ENCODE measurements around the gene NQO1. TPM values are rescaled to one million over a fixed set of nuclear protein-coding genes. Genes with fewer than 3 reads are reported as not detected.

Gene NQO1
- total RNA-seq, 6 experiments from 2014 or later, result 248 to 801 (median 737) TPM

DNA sequence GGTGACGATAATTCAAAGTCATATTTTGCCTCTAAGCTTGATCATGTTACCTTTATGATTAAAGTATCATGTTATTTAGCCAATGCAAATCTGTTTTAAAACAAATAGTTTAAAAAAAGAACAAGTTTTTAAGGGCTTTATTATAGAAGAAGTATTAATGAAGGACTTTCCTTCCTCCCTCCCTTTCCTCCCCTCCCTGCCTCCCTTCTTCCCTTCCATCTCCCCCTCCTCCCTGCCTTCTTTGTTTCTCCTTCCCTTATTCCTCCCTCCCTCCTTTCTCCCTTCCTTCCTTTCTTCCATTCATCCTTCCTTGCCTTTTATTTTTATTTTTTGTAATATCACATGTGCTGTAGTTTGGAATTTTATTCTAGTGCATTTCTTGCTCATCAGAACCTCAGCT, 26.4 kb downstream of the NQO1 start:
- no peaks in the 10 kb centered on the region for H3K9me3 Mint-ChIP-seq
- no peak overlapping the region for H3K4me3 Mint-ChIP-seq
- peaks cover 45% of the 10 kb centered on the region for H3K36me3 Mint-ChIP-seq (ENCODE audit: low read depth)
- no peak for DNase-seq
- TF ChIP-seq, protein P1, sequence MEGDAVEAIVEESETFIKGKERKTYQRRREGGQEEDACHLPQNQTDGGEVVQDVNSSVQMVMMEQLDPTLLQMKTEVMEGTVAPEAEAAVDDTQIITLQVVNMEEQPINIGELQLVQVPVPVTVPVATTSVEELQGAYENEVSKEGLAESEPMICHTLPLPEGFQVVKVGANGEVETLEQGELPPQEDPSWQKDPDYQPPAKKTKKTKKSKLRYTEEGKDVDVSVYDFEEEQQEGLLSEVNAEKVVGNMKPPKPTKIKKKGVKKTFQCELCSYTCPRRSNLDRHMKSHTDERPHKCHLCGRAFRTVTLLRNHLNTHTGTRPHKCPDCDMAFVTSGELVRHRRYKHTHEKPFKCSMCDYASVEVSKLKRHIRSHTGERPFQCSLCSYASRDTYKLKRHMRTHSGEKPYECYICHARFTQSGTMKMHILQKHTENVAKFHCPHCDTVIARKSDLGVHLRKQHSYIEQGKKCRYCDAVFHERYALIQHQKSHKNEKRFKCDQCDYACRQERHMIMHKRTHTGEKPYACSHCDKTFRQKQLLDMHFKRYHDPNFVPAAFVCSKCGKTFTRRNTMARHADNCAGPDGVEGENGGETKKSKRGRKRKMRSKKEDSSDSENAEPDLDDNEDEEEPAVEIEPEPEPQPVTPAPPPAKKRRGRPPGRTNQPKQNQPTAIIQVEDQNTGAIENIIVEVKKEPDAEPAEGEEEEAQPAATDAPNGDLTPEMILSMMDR (IDR thresholded peaks at IDR 0.05), result no peak
- H3K27ac Mint-ChIP-seq, result peak overlapping the region; percentile 45; the same call in 1 of the 2 replicates
- H3K4me1 Mint-ChIP-seq (ENCODE audit: low read depth), result peaks cover 28% of the 10 kb centered on the region
- H3K27me3 Mint-ChIP-seq (ENCODE audit: insufficient read depth), result peaks cover 14% of the 10 kb centered on the region

DNA sequence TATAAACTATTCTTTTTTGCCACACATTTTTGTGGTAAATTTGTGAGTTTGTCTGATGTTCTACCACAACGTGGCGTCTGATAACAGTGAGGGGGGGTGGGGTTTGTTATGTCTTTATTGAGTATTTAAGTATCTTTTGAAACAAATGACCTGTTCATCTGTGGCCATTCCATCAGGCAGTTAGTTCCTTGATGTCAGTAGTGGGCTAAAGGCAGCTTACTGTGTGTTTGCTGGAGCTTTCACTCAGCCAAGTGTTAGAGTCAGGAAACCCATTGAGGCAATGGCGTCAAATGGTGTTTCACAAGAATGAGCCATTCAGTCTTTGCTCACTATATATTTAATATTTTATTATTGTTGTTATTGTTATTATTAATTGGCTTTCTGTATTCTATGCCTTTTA, 28.0 kb downstream of the NQO1 start:
- Mint-ChIP-seq H3K27ac (no peak overlapping the region), H3K27me3 (ENCODE audit: insufficient read depth) (peaks cover 18% of the 10 kb centered on the region), H3K36me3 (ENCODE audit: low read depth) (peaks cover 42% of the 10 kb centered on the region), H3K9me3 (no peaks in the 10 kb centered on the region), H3K4me1 (ENCODE audit: low read depth) (peaks cover 29% of the 10 kb centered on the region), H3K4me3 (no peak overlapping the region)
- TF ChIP-seq, protein P1 (IDR thresholded peaks at IDR 0.05), result no peak
- DNase-seq, result no peak

DNA sequence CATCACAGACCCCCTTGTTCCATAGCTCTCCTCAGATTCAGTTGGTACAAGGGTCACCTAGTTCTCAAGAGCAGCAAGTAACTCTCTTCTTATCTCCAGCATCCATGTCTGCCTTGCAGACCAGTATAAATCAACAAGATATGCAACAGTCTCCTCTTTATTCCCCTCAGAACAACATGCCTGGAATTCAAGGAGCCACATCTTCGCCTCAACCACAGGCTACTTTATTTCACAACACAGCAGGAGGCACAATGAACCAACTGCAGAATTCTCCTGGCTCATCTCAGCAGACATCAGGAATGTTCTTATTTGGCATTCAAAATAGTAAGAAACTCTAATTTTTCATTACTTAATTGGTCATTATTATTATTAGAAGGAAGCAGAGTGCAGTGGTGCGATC, 32.4 kb downstream of the NQO1 start:
- Mint-ChIP-seq H3K4me3 (peak overlapping the region; percentile 35; the same call in 1 of the 2 replicates), H3K27ac (peak overlapping the region; percentile 45; the same call in 1 of the 2 replicates), H3K36me3 (ENCODE audit: low read depth) (peaks cover 60% of the 10 kb centered on the region), H3K4me1 (ENCODE audit: low read depth) (peaks cover 42% of the 10 kb centered on the region), H3K9me3 (no peaks in the 10 kb centered on the region), H3K27me3 (ENCODE audit: insufficient read depth) (peaks cover 27% of the 10 kb centered on the region)
- TF ChIP-seq, protein P1 (IDR thresholded peaks at IDR 0.05), result no peak
- no peak for DNase-seq

DNA sequence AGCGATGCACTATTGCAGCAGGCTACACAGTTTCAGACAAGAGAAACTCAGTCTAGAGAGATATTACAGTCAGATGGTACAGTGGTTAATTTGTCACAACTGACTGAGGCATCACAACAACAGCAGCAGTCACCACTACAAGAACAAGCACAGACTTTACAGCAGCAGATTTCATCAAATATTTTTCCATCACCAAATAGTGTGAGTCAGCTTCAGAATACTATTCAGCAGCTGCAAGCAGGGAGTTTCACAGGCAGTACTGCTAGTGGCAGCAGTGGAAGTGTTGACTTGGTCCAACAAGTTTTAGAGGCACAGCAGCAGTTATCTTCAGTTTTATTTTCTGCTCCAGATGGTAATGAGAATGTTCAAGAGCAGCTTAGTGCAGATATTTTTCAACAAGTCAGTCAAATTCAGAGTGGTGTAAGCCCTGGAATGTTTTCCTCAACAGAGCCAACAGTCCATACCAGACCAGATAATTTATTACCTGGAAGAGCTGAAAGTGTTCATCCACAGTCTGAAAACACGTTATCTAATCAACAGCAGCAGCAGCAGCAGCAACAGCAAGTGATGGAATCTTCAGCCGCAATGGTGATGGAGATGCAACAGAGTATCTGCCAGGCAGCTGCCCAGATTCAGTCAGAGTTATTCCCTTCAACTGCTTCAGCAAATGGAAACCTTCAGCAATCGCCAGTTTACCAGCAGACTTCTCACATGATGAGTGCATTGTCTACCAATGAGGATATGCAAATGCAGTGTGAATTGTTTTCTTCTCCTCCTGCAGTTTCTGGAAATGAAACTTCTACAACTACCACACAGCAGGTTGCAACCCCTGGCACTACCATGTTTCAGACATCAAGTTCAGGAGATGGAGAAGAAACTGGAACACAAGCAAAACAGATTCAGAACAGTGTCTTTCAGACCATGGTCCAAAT, 34.1 kb downstream of the NQO1 start:
- Mint-ChIP-seq H3K9me3 (no peaks in the 10 kb centered on the region), H3K27ac (peak overlapping the region; percentile 50), H3K27me3 (ENCODE audit: insufficient read depth) (peaks cover 24% of the 10 kb centered on the region), H3K4me3 (peak overlapping the region; percentile 15; the same call in 1 of the 2 replicates), H3K36me3 (ENCODE audit: low read depth) (peaks cover 57% of the 10 kb centered on the region), H3K4me1 (ENCODE audit: low read depth) (peaks cover 42% of the 10 kb centered on the region)
- TF ChIP-seq, protein P1 (IDR thresholded peaks at IDR 0.05), result no peak
- peak; percentile 64 for DNase-seq

DNA sequence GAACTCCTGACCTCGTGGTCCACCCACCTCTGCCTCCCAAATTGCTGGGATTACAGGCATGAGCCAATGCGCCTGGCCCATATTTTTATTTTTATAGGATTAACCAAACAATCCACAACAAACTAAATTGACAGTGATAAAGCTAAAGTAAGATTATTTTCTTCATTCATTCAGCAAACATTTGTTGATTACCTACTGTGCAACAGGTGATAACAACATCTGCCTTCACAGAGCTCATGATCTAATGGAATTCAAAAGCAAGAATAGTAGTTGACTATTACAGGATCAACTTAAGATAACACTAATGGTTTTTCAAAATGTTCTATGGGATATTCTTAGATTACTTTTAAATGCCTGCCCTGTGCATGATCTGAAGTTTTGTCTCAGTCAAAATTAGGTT, 37.8 kb downstream of the NQO1 start:
- Mint-ChIP-seq H3K9me3 (no peaks in the 10 kb centered on the region; the same call in 1 of the 2 replicates), H3K36me3 (ENCODE audit: low read depth) (peaks cover 53% of the 10 kb centered on the region), H3K4me3 (no peak overlapping the region), H3K27me3 (ENCODE audit: insufficient read depth) (peaks cover 29% of the 10 kb centered on the region), H3K27ac (no peak overlapping the region), H3K4me1 (ENCODE audit: low read depth) (peaks cover 27% of the 10 kb centered on the region)
- DNase-seq, result no peak
- TF ChIP-seq, protein P1 (IDR thresholded peaks at IDR 0.05), result no peak

Data from HFFc6 (cell line).